ENCODE results near the gene WDR36.
"Not testable (repeated sequence)": the region's sequence is repeated elsewhere in the genome, so short reads cannot be mapped to it uniquely, and the experiment has no call there.

Gene WDR36

GRCh38 chr5:111138096-111138495, 45.9 kb downstream of the WDR36 start:
- no peak for DNase-seq (ENCODE audit: low read depth)

- not testable (repeated sequence) for DNase-seq (ENCODE audit: low read depth)
Observed at GRCh38 chr5:111141471-111141870, 49.3 kb downstream of the WDR36 start.

GRCh38 chr5:111142932-111143331, 50.8 kb downstream of the WDR36 start:
- DNase-seq (ENCODE audit: low read depth) = peak; percentile 42

GRCh38 chr5:111143910-111144309, 51.8 kb downstream of the WDR36 start:
- DNase-seq (ENCODE audit: low read depth) = peak; percentile 59

- peak; percentile 19 for DNase-seq (ENCODE audit: low read depth)
Observed at GRCh38 chr5:111144352-111144930, 52.3 kb downstream of the WDR36 start.

GRCh38 chr5:111146053-111146452, 53.9 kb downstream of the WDR36 start:
- no peak for DNase-seq (ENCODE audit: low read depth)

- no peak for DNase-seq (ENCODE audit: low read depth)
Observed at GRCh38 chr5:111147502-111147901, 55.4 kb downstream of the WDR36 start.

GRCh38 chr5:111151998-111152397, 59.9 kb downstream of the WDR36 start:
- DNase-seq (ENCODE audit: low read depth) = no peak

- no peak for DNase-seq (ENCODE audit: low read depth)
Observed at GRCh38 chr5:111153483-111153882, 61.3 kb downstream of the WDR36 start.

GRCh38 chr5:111153945-111154344, 61.8 kb downstream of the WDR36 start:
- no peak for DNase-seq (ENCODE audit: low read depth)

- peak; percentile 78 for DNase-seq (ENCODE audit: low read depth)
Observed at GRCh38 chr5:111158105-111158744, 66.1 kb downstream of the WDR36 start.

GRCh38 chr5:111159845-111160244, 67.7 kb downstream of the WDR36 start:
- DNase-seq (ENCODE audit: low read depth) = no peak

GRCh38 chr5:111163000-111163399, 70.9 kb downstream of the WDR36 start:
- DNase-seq (ENCODE audit: low read depth) = peak; percentile 18

- DNase-seq (ENCODE audit: low read depth) = no peak
Observed at GRCh38 chr5:111165058-111165457, 72.9 kb downstream of the WDR36 start.

GRCh38 chr5:111167551-111167950, 75.4 kb downstream of the WDR36 start:
- DNase-seq (ENCODE audit: low read depth) = no peak

GRCh38 chr5:111168608-111169007, 76.5 kb downstream of the WDR36 start:
- DNase-seq (ENCODE audit: low read depth) = no peak

GRCh38 chr5:111169269-111169668, 77.1 kb downstream of the WDR36 start:
- DNase-seq (ENCODE audit: low read depth) = no peak

GRCh38 chr5:111170279-111170678, 78.1 kb downstream of the WDR36 start:
- DNase-seq (ENCODE audit: low read depth) = no peak

GRCh38 chr5:111172504-111172903, 80.4 kb downstream of the WDR36 start:
- no peak for DNase-seq (ENCODE audit: low read depth)

GRCh38 chr5:111173476-111173875, 81.3 kb downstream of the WDR36 start:
- DNase-seq (ENCODE audit: low read depth) = no peak

All from ELR (cell line).